GM23248 (cell line): ENCODE measurements around the gene SLC2A9.

Experiments
- EZH2 ChIP-seq: fragments of 200-600 bp; sonication (generic); IDR thresholded peaks from 2 replicates; pipeline ENCODE4 v1.6.1; 2018; ENCODE audit warnings: antibody characterized with exemption, mild to moderate bottlenecking; ENCODE audit not compliant: insufficient read depth, poor library complexity, severe bottlenecking
- EZH2phosphoT487 ChIP-seq: fragments of 200-600 bp; sonication (generic); IDR thresholded peaks from 2 replicates; pipeline ENCODE4 v1.6.1; 2018; ENCODE audit warnings: antibody characterized with exemption, moderate library complexity, mild to moderate bottlenecking, low read depth; ENCODE audit not compliant: insufficient read depth

GRCh38 chr4:10006601-10007435 is 14.5 kb downstream of the SLC2A9 start:
- no peak for TF ChIP-seq EZH2
- TF ChIP-seq EZH2phosphoT487: no peak
